ENCODE results near the gene PDK1. TPM values are rescaled to one million over a fixed set of nuclear protein-coding genes. Genes with fewer than 3 reads are reported as not detected.

Gene PDK1
- total RNA-seq, 1 donor from 2014 or later, result 7.7 TPM

DNA sequence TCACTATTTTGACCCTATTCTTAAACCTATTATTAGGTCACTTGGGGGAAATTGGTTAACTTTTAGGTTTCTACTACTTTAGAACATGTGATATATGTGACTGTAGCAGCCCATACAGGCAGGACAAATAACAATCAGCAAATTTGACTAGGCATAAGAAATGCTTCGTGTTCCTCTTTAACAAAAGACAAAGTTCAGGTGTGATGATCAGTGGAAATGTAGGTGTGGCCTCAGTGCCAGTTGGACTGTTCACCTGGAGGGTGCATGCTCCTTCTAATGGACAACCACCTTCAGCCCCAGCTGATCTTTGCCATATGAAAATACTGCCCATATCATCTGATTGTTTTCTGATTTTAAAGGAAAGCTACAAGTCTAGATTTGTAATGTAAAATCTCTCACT, 6.4 kb downstream of the PDK1 start:
- no peak overlapping the region for H3K4me3 ChIP-seq (ENCODE audit: low read depth, low read length)
- DNase-seq (ENCODE audit: low read depth), result no peak
- TF ChIP-seq, protein P1, sequence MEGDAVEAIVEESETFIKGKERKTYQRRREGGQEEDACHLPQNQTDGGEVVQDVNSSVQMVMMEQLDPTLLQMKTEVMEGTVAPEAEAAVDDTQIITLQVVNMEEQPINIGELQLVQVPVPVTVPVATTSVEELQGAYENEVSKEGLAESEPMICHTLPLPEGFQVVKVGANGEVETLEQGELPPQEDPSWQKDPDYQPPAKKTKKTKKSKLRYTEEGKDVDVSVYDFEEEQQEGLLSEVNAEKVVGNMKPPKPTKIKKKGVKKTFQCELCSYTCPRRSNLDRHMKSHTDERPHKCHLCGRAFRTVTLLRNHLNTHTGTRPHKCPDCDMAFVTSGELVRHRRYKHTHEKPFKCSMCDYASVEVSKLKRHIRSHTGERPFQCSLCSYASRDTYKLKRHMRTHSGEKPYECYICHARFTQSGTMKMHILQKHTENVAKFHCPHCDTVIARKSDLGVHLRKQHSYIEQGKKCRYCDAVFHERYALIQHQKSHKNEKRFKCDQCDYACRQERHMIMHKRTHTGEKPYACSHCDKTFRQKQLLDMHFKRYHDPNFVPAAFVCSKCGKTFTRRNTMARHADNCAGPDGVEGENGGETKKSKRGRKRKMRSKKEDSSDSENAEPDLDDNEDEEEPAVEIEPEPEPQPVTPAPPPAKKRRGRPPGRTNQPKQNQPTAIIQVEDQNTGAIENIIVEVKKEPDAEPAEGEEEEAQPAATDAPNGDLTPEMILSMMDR (IDR thresholded peaks at IDR 0.05; ENCODE audit: insufficient read depth, low read length, poor library complexity, severe bottlenecking), result no peak
- H3K36me3 ChIP-seq (ENCODE audit: control insufficient read depth, insufficient read depth, low read length), result no peaks in the 10 kb centered on the region
- H3K27me3 ChIP-seq (ENCODE audit: control insufficient read depth, insufficient read depth, low read length), result no peaks in the 10 kb centered on the region

DNA sequence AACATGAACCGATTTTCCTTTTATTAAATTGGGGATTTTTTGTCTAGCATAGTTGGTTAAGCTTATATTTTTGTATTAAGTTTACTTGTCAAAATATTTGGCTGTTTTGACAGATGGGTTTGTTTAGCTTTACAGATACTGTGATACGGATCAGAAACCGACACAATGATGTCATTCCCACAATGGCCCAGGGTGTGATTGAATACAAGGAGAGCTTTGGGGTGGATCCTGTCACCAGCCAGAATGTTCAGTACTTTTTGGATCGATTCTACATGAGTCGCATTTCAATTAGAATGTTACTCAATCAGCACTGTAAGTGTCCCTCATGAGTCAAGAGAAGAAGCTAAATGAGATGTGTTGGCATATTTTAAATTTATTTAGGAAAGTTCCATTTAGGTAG, 8.5 kb downstream of the PDK1 start:
- no peaks in the 10 kb centered on the region for H3K36me3 ChIP-seq (ENCODE audit: control insufficient read depth, insufficient read depth, low read length)
- no peaks in the 10 kb centered on the region for H3K27me3 ChIP-seq (ENCODE audit: control insufficient read depth, insufficient read depth, low read length)
- TF ChIP-seq, protein P1 (IDR thresholded peaks at IDR 0.05; ENCODE audit: insufficient read depth, low read length, poor library complexity, severe bottlenecking), result no peak
- no peak for DNase-seq (ENCODE audit: low read depth)
- no peak overlapping the region for H3K4me3 ChIP-seq (ENCODE audit: low read depth, low read length)

- no peaks in the 10 kb centered on the region for H3K27me3 ChIP-seq (ENCODE audit: control insufficient read depth, insufficient read depth, low read length)
- TF ChIP-seq, protein P1 (IDR thresholded peaks at IDR 0.05; ENCODE audit: insufficient read depth, low read length, poor library complexity, severe bottlenecking), result no peak
- DNase-seq (ENCODE audit: low read depth), result no peak
- no peaks in the 10 kb centered on the region for H3K36me3 ChIP-seq (ENCODE audit: control insufficient read depth, insufficient read depth, low read length)
- H3K4me3 ChIP-seq (ENCODE audit: low read depth, low read length), result no peak overlapping the region
These were observed 15.4 kb downstream of the PDK1 start for GRCh38 chr2:172571245-172571644.

GRCh38 chr2:172572981-172573380, 17.1 kb downstream of the PDK1 start:
- no peak for DNase-seq (ENCODE audit: low read depth)
- no peak overlapping the region for H3K4me3 ChIP-seq (ENCODE audit: low read depth, low read length)
- TF ChIP-seq, protein P1 (IDR thresholded peaks at IDR 0.05; ENCODE audit: insufficient read depth, low read length, poor library complexity, severe bottlenecking), result no peak
- H3K36me3 ChIP-seq (ENCODE audit: control insufficient read depth, insufficient read depth, low read length), result no peaks in the 10 kb centered on the region
- H3K27me3 ChIP-seq (ENCODE audit: control insufficient read depth, insufficient read depth, low read length), result no peaks in the 10 kb centered on the region

DNA sequence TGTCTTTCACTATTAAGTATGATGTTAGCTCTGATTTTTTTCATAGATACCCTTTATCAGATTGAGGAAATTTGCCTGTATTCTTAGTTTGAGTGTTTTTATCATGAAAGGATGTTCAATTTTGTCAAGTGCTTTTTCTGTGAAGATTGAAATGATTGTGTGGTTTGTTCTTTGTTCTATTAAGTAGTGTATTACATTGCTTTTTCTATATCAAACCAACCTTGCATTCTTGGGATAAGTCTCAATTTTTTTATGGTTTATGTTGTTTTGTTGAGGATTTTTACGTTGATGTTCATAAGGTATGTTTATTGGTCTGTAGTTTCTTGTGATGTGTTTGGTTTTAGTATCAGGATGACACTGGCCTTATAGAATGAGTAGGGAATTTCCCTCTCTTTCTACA, 19.1 kb downstream of the PDK1 start:
- TF ChIP-seq, protein P1 (IDR thresholded peaks at IDR 0.05; ENCODE audit: insufficient read depth, low read length, poor library complexity, severe bottlenecking), result no peak
- DNase-seq (ENCODE audit: low read depth), result no peak

DNA sequence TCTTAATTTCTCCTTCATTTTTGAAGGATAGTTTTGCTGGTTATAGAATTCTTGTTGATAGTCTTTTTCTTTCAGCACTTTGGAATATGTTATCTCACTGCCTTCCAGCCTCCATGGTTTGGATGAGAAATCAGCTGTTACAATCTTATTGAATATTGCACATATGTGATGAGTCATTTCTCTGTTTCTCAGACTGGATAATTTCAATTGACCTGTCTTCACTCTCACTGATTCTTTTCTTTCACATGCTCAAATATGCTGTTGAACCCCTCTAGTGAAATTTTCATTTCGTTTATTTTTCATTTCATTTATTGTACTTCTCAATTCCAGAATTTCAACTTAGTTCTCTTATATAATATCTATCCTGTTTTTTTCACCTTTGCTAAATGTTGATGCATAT, 22.2 kb downstream of the PDK1 start:
- H3K27me3 ChIP-seq (ENCODE audit: control insufficient read depth, insufficient read depth, low read length), result no peaks in the 10 kb centered on the region
- no peak overlapping the region for H3K4me3 ChIP-seq (ENCODE audit: low read depth, low read length)
- H3K36me3 ChIP-seq (ENCODE audit: control insufficient read depth, insufficient read depth, low read length), result no peaks in the 10 kb centered on the region
- no peak for DNase-seq (ENCODE audit: low read depth)
- TF ChIP-seq, protein P1 (IDR thresholded peaks at IDR 0.05; ENCODE audit: insufficient read depth, low read length, poor library complexity, severe bottlenecking), result no peak

More for the DNA sequence above, 19.1 kb downstream of the PDK1 start:
- Histone ChIP-seq H3K27me3 (ENCODE audit: control insufficient read depth, insufficient read depth, low read length) (no peaks in the 10 kb centered on the region), H3K36me3 (ENCODE audit: control insufficient read depth, insufficient read depth, low read length) (no peaks in the 10 kb centered on the region), H3K4me3 (ENCODE audit: low read depth, low read length) (no peak overlapping the region)
